Caco-2 (cell line): ENCODE measurements around the gene TMED4. TPM values are rescaled to one million over a fixed set of nuclear protein-coding genes. Genes with fewer than 3 reads are reported as not detected.

Source experiments
- BruUV-seq: library from RNA; stranded (reverse); fragments of 400-500 nt; replicated peaks from 2 replicates; lab custom pipeline; 2021; lab: Mats Ljungman, UMichigan
- CTCF ChIA-PET: fragments of 300-600 bp; sonication (Branson Sonifier 250); formaldehyde crosslinking; loops from one replicate; lab custom pipeline; 2022; ENCODE audit warnings: antibody characterized with exemption; lab: Charles Lee
- POLR2A ChIA-PET: fragments of 300-600 bp; sonication (Branson Sonifier 250); formaldehyde crosslinking; loops from one replicate; lab custom pipeline; 2022; ENCODE audit warnings: antibody characterized with exemption; lab: Charles Lee
- DNase-seq, 2 experiments: peaks; one replicate each; pipeline versions ENCODE4 v3.0.0 to v3.0.0-alpha.2; 2020 to 2022
- H3K27me3 ChIP-seq: replicated peaks from 2 replicates; pipeline ENCODE4 v1.6.0; 2011; ENCODE audit warnings: low read length; ENCODE audit not compliant: control insufficient read depth, insufficient read depth
- H3K36me3 ChIP-seq: 2 replicates; pipeline ENCODE4 v1.5.1; 2011; ENCODE audit warnings: low read length; ENCODE audit not compliant: control insufficient read depth, insufficient read depth
- H3K4me1 ChIP-seq: fragments of 250-450 bp; sonication (Bioruptor Pico); 2 replicates; pipeline ENCODE4 v1.5.1; 2020; ENCODE audit warnings: mild to moderate bottlenecking
- H3K4me3 ChIP-seq: 2 replicates; pipeline ENCODE4 v1.5.1; 2011; ENCODE audit warnings: low read depth, mild to moderate bottlenecking, control low read depth, low read length
- H3K9me3 ChIP-seq: fragments of 250-450 bp; sonication (Bioruptor Pico); 2 replicates; pipeline ENCODE4 v1.5.1; 2020; ENCODE audit warnings: mild to moderate bottlenecking, moderate library complexity
- H3K27ac Mint-ChIP-seq: one replicate; pipeline ENCODE4 v1.8.0; 2022; ENCODE audit warnings: mixed read lengths; ENCODE audit not compliant: unreplicated experiment
- H3K27me3 Mint-ChIP-seq: one replicate; pipeline ENCODE4 v1.8.0; 2022; ENCODE audit warnings: mixed read lengths; ENCODE audit not compliant: insufficient read depth, unreplicated experiment
- H3K36me3 Mint-ChIP-seq: one replicate; pipeline ENCODE4 v1.8.0; 2022; ENCODE audit warnings: mild to moderate bottlenecking, mixed read lengths; ENCODE audit not compliant: insufficient read depth, unreplicated experiment
- H3K4me1 Mint-ChIP-seq: one replicate; pipeline ENCODE4 v1.8.0; 2022; ENCODE audit warnings: low read depth, mixed read lengths; ENCODE audit not compliant: unreplicated experiment
- H3K4me3 Mint-ChIP-seq: one replicate; pipeline ENCODE4 v1.8.0; 2022; ENCODE audit warnings: mild to moderate bottlenecking, moderate library complexity, mixed read lengths; ENCODE audit not compliant: unreplicated experiment
- H3K9me3 Mint-ChIP-seq: one replicate; pipeline ENCODE4 v1.8.0; 2022; ENCODE audit warnings: mixed read lengths; ENCODE audit not compliant: unreplicated experiment
- intact Hi-C: fragments of 100-400 bp; cut with micrococcal nuclease; formaldehyde crosslinking; loops from one replicate; pipeline ENCODE4 v1.10.0; 2022; ENCODE audit not compliant: unreplicated experiment
- total RNA-seq: library from RNA; stranded (reverse); gene quantifications from 2 replicates; pipeline ENCODE4 v1.2.3, GENCODE V29; 2022
- TF ChIP-seq, protein P1 (sequence below), 2 experiments: fragments of 200-600 bp in 1 of 2; IDR thresholded peaks; 1 replicate in 1 of 2; 2 replicates in 1 of 2; pipeline versions ENCODE4 v1.5.1 to v1.8.0; 2011 to 2022; ENCODE audit warnings: antibody characterized with exemption in 1 of 2, control low read depth in 1 of 2, inconsistent platforms in 1 of 2, low read depth in 1 of 2, low read length in 1 of 2, mild to moderate bottlenecking in 1 of 2, moderate library complexity in 1 of 2; ENCODE audit not compliant: insufficient read depth in 1 of 2, severe bottlenecking in 1 of 2, unreplicated experiment in 1 of 2

TMED4 gene
- total RNA-seq, 1 experiment from 2014 or later = 96.6 TPM

DNA sequence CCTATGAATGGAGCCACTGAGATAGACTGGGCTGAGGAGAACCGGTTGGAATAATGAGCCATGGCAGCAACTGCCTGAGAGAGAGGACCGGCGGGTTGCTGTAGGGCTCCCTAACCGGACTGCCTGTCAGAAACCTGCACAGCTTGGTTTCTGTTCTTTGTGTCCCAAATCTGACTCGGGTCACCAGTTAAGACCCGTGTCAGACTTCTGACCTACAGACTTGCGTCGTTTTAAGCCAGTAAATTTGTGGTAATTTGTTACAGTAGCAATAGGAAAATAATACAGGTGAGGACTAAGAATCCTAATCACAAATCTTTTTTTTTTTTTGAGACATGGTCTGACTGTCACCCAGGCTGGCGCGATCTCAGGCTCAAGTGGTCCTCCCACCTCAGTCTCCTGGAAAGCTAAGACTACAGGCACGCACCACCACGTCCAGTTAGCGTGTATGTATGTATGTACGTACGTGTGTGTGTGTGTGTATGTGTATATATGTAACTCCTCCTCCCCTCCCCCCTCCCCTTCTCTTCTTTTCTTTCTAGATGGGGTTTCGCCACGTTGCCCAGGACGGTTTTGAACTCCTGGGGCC, 7.7 kb downstream of the TMED4 start:
- TF ChIP-seq, protein P1, sequence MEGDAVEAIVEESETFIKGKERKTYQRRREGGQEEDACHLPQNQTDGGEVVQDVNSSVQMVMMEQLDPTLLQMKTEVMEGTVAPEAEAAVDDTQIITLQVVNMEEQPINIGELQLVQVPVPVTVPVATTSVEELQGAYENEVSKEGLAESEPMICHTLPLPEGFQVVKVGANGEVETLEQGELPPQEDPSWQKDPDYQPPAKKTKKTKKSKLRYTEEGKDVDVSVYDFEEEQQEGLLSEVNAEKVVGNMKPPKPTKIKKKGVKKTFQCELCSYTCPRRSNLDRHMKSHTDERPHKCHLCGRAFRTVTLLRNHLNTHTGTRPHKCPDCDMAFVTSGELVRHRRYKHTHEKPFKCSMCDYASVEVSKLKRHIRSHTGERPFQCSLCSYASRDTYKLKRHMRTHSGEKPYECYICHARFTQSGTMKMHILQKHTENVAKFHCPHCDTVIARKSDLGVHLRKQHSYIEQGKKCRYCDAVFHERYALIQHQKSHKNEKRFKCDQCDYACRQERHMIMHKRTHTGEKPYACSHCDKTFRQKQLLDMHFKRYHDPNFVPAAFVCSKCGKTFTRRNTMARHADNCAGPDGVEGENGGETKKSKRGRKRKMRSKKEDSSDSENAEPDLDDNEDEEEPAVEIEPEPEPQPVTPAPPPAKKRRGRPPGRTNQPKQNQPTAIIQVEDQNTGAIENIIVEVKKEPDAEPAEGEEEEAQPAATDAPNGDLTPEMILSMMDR (IDR thresholded peaks at IDR 0.05; ENCODE audit: insufficient read depth in 1 of 2, low read depth in 1 of 2, low read length in 1 of 2, severe bottlenecking in 1 of 2, unreplicated experiment in 1 of 2) = no peak
- Mint-ChIP-seq H3K36me3 (peaks cover 90% of the 10 kb centered on the region), H3K4me1 (peaks cover 10% of the 10 kb centered on the region), H3K27me3 (no peaks in the 10 kb centered on the region), H3K4me3 (peak overlapping the region; percentile 95), H3K9me3 (no peaks in the 10 kb centered on the region), H3K27ac (peak overlapping the region; percentile 92)
- Histone ChIP-seq H3K4me1 (0 out of 2 replicates have a peak, but pooled peaks cover 8% of the 10 kb centered on the region), H3K4me3 (peak overlapping the region; percentile 88), H3K27me3 (no peaks in the 10 kb centered on the region), H3K9me3 (no peaks in the 10 kb centered on the region), H3K36me3 (peaks cover 11% of the 10 kb centered on the region)
- ChIA-PET POLR2A (interaction anchor here (0.6 to 1.7 kb wide), 14 partner anchors 8 to 552 kb away, joined by 3 to 26 read pairs (median 7); partner anchors contain the start of genes CCM2, H2AZ2, NUDCD3 and OGDH), CTCF (interaction anchor here (0.6 to 1.3 kb wide), 4 partner anchors 10 to 226 kb away, joined by 3 to 10 read pairs (median 4); no protein-coding TSS in a partner anchor)
- intact Hi-C loops = no loop called here
- DNase-seq = no peak
- TSS peak; percentile 67 for BruUV-seq

DNA sequence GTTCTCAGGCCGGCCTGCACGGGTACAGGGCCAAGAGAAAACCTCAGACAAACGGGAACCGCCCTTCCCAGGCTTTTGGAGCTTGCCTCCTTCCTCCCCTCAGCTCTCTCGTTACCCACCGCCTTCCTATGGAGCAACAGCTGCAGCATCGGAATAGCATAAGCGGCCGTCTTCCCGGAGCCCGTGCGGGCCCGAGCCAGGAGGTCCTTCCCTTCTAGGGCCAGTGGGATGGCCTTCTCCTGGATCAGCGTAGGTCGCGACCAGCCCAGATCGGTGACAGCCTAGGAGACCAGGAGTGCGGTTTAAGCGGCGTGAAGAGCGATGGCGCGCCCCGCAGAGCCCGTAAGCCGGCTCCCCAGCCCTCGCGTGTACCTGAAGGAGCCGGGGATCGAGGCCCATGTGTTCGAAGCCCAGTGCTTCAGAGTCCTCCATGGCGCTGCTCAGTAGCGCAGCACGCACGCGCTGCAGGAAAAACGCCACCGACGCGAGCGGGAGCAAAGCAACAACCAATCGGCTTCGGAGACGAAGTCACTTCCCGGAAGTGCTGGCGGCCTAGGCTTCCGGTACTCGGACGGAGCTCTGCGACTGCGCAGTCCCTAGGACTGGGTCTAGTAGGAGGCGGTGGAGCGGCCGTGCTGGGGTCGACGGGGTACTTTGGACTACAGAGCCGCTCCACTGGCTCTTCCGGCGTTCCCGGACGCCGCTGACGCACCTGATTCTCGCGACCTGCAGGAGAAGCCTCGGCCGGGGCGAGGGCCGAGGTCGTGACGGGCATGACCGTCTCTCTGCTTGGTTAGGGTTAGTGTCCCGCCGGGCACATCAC, 8.4 kb downstream of the TMED4 start, which contains the start of gene DDX56:
DDX56 (minus strand) TSS at position 445 of the 823 bp plus-strand sequence; CDS start at position 432, 13 bp downstream.
- Mint-ChIP-seq H3K36me3 (peaks cover 90% of the 10 kb centered on the region), H3K4me3 (peak within 1 kb of the TSS; percentile 95), H3K27me3 (no peaks in the 10 kb centered on the region), H3K4me1 (peaks cover 10% of the 10 kb centered on the region), H3K9me3 (no peaks in the 10 kb centered on the region), H3K27ac (peak within 1 kb of the TSS; percentile 92)
- TF ChIP-seq, protein P1 (IDR thresholded peaks at IDR 0.05; ENCODE audit: insufficient read depth in 1 of 2, low read depth in 1 of 2, low read length in 1 of 2, severe bottlenecking in 1 of 2, unreplicated experiment in 1 of 2) = no peak
- H3K27me3 ChIP-seq = no peaks in the 10 kb centered on the region
- intact Hi-C loops = no loop called here
- ChIA-PET CTCF (interaction anchor here (0.5 to 1.3 kb wide), 5 partner anchors 9 to 225 kb away, joined by 3 to 10 read pairs (median 3); partner anchors contain the start of gene TMED4), POLR2A (interaction anchor here (0.6 to 1.7 kb wide), 15 partner anchors 8 to 551 kb away, joined by 3 to 26 read pairs (median 7); partner anchors contain the start of genes CCM2, H2AZ2, NUDCD3 and OGDH)
- no peaks in the 10 kb centered on the region for H3K9me3 ChIP-seq
- BruUV-seq = no TSS peak
- peak; percentile 96 to 97 for DNase-seq
- H3K36me3 ChIP-seq = peaks cover 13% of the 10 kb centered on the region
- peak within 1 kb of the TSS; percentile 88 for H3K4me3 ChIP-seq
- H3K4me1 ChIP-seq = 0 out of 2 replicates have a peak, but pooled peaks cover 8% of the 10 kb centered on the region

DNA sequence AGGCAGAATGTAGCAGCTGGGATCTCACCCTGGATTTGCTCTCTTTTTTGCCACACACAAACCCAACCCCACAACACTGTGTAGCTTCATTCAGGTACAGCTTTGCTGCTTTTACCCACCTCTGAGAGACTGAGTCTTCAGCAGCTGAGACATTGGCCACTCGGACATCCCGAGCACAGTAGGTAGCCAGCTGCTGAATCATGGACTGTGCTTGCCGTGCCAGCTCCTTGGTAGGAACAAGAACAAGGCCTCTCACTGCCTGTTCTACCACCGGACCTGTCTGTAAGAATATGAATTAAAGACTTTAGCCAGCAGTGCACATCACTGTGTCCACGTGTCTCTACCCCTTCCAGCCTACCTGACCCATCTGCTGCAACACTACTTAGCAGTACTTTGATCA, 9.3 kb downstream of the TMED4 start:
- peak overlapping the region; percentile 88 for H3K4me3 ChIP-seq
- intact Hi-C loops = no loop called here
- TF ChIP-seq, protein P1 (IDR thresholded peaks at IDR 0.05; ENCODE audit: insufficient read depth in 1 of 2, low read depth in 1 of 2, low read length in 1 of 2, severe bottlenecking in 1 of 2, unreplicated experiment in 1 of 2) = no peak
- no TSS peak for BruUV-seq
- H3K27me3 Mint-ChIP-seq = no peaks in the 10 kb centered on the region
- POLR2A ChIA-PET = interaction anchor here (1.0 to 1.7 kb wide), 3 partner anchors 33 to 176 kb away, joined by 5 to 16 read pairs (median 7); partner anchors contain the start of genes NUDCD3 and OGDH
- DNase-seq = no peak
- peak overlapping the region; percentile 92 for H3K27ac Mint-ChIP-seq
- peaks cover 88% of the 10 kb centered on the region for H3K36me3 Mint-ChIP-seq
- H3K9me3 ChIP-seq = no peaks in the 10 kb centered on the region
- H3K27me3 ChIP-seq = no peaks in the 10 kb centered on the region
- H3K4me1 Mint-ChIP-seq = peaks cover 10% of the 10 kb centered on the region
- peaks cover 14% of the 10 kb centered on the region for H3K36me3 ChIP-seq
- no peaks in the 10 kb centered on the region for H3K9me3 Mint-ChIP-seq
- 0 out of 2 replicates have a peak, but pooled peaks cover 8% of the 10 kb centered on the region for H3K4me1 ChIP-seq
- H3K4me3 Mint-ChIP-seq = peak overlapping the region; percentile 95
- CTCF ChIA-PET = no interaction called here
